Fibroblast of mammary gland (primary cell): ENCODE data around the gene TSHZ2.

Source experiments
- DNase-seq: peaks from one replicate; pipeline ENCODE4 v3.0.0-alpha.2; 2010; ENCODE audit warnings: low read depth
- H3K4me3 ChIP-seq: 2 replicates; pipeline ENCODE4 v1.5.1; 2011; ENCODE audit warnings: low read depth, mild to moderate bottlenecking, low read length, moderate library complexity; ENCODE audit not compliant: control insufficient read depth
- CTCF ChIP-seq: conservative IDR thresholded peaks from 2 replicates; pipeline ENCODE4 v1.5.1; 2011; ENCODE audit warnings: low read depth, low read length, inconsistent platforms; ENCODE audit not compliant: control insufficient read depth, insufficient read depth

TSHZ2 gene

GRCh38 chr20:53052380-53052779, 80.2 kb downstream of the TSHZ2 start:
- no peak for TF ChIP-seq CTCF
- DNase-seq = no peak

GRCh38 chr20:53053595-53053994, 81.4 kb downstream of the TSHZ2 start:
- no peak for DNase-seq
- no peak overlapping the region for H3K4me3 ChIP-seq
- no peak for TF ChIP-seq CTCF

More at GRCh38 chr20:53052380-53052779, 80.2 kb downstream of the TSHZ2 start:
- no peak overlapping the region for H3K4me3 ChIP-seq

GRCh38 chr20:53055367-53056067, 83.4 kb downstream of the TSHZ2 start:
- DNase-seq = no peak
- H3K4me3 ChIP-seq = no peak overlapping the region
- no peak for TF ChIP-seq CTCF

- no peak overlapping the region for H3K4me3 ChIP-seq
- no peak for DNase-seq
- no peak for TF ChIP-seq CTCF
Observed at GRCh38 chr20:53057579-53057978, 85.4 kb downstream of the TSHZ2 start.

GRCh38 chr20:53059848-53060247, 87.7 kb downstream of the TSHZ2 start:
- H3K4me3 ChIP-seq = no peak overlapping the region
- no peak for DNase-seq

GRCh38 chr20:53061192-53062108, 89.3 kb downstream of the TSHZ2 start:
- no peak for DNase-seq
- H3K4me3 ChIP-seq = no peak overlapping the region
- no peak for TF ChIP-seq CTCF

More at GRCh38 chr20:53059848-53060247, 87.7 kb downstream of the TSHZ2 start:
- no peak for TF ChIP-seq CTCF
